HCT116 (cell line): Measurements from ENCODE around the gene ANKRD44.

ENCODE experiments used
- ATF3 ChIP-seq: IDR thresholded peaks from 2 replicates; pipeline ENCODE4 v1.6.1; 2012
- CEBPB ChIP-seq: IDR thresholded peaks from 2 replicates; pipeline ENCODE4 v1.6.1; 2012; ENCODE audit warnings: low read depth
- EGR1 ChIP-seq: IDR thresholded peaks from 2 replicates; pipeline ENCODE4 v1.6.1; 2012; ENCODE audit warnings: low read depth
- EZH2 ChIP-seq: fragments of 200-600 bp; sonication (generic); IDR thresholded peaks from 2 replicates; pipeline ENCODE4 v1.6.1; 2017; ENCODE audit warnings: antibody characterized with exemption, mixed run types
- EZH2phosphoT487 ChIP-seq: fragments of 200-600 bp; IDR thresholded peaks from 2 replicates; pipeline ENCODE4 v1.6.1; 2018; ENCODE audit warnings: antibody characterized with exemption, borderline replicate concordance
- FOSL1 ChIP-seq: IDR thresholded peaks from 2 replicates; pipeline ENCODE4 v1.6.1; 2012; ENCODE audit warnings: low read depth
- POLR2A ChIP-seq: IDR thresholded peaks from 2 replicates; pipeline ENCODE4 v1.7.0; 2011; ENCODE audit warnings: borderline replicate concordance; ENCODE audit not compliant: insufficient read depth, insufficient read length; ENCODE audit errors: extremely low read depth
- RAD21 ChIP-seq: IDR thresholded peaks from 2 replicates; pipeline ENCODE4 v1.6.1; 2012; ENCODE audit warnings: low read depth, mild to moderate bottlenecking
- TF ChIP-seq, protein P1 (sequence below), 3 experiments: fragments of 200-600 bp in 1 of 3; sonication (generic) in 1 of 3; IDR thresholded peaks in 2 of 3; conservative IDR thresholded peaks in 1 of 3; 2 replicates each; pipeline ENCODE4 v1.5.1; 2012 to 2017; ENCODE audit warnings: low read depth in 2 of 3, low read length in 2 of 3, antibody characterized with exemption in 1 of 3, borderline replicate concordance in 1 of 3, control low read depth in 1 of 3, mild to moderate bottlenecking in 1 of 3, mixed read lengths in 1 of 3, mixed run types in 1 of 3, moderate library complexity in 1 of 3; ENCODE audit not compliant: insufficient read depth in 1 of 3
- TF ChIP-seq, protein P2 (sequence below): IDR thresholded peaks from 2 replicates; pipeline ENCODE4 v1.6.1; 2012; ENCODE audit warnings: low read depth
- TF ChIP-seq, protein P3 (sequence below): IDR thresholded peaks from 2 replicates; pipeline ENCODE4 v1.6.1; 2012

- TF ChIP-seq, protein P1, sequence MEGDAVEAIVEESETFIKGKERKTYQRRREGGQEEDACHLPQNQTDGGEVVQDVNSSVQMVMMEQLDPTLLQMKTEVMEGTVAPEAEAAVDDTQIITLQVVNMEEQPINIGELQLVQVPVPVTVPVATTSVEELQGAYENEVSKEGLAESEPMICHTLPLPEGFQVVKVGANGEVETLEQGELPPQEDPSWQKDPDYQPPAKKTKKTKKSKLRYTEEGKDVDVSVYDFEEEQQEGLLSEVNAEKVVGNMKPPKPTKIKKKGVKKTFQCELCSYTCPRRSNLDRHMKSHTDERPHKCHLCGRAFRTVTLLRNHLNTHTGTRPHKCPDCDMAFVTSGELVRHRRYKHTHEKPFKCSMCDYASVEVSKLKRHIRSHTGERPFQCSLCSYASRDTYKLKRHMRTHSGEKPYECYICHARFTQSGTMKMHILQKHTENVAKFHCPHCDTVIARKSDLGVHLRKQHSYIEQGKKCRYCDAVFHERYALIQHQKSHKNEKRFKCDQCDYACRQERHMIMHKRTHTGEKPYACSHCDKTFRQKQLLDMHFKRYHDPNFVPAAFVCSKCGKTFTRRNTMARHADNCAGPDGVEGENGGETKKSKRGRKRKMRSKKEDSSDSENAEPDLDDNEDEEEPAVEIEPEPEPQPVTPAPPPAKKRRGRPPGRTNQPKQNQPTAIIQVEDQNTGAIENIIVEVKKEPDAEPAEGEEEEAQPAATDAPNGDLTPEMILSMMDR (IDR thresholded peaks at IDR 0.05 in 2 of 3, conservative IDR thresholded peaks at IDR 0.05 in 1 of 3; ENCODE audit: borderline replicate concordance in 1 of 3, insufficient read depth in 1 of 3, low read depth in 2 of 3, low read length in 2 of 3), result no peak
- no peak for TF ChIP-seq EZH2
- TF ChIP-seq, protein P2, sequence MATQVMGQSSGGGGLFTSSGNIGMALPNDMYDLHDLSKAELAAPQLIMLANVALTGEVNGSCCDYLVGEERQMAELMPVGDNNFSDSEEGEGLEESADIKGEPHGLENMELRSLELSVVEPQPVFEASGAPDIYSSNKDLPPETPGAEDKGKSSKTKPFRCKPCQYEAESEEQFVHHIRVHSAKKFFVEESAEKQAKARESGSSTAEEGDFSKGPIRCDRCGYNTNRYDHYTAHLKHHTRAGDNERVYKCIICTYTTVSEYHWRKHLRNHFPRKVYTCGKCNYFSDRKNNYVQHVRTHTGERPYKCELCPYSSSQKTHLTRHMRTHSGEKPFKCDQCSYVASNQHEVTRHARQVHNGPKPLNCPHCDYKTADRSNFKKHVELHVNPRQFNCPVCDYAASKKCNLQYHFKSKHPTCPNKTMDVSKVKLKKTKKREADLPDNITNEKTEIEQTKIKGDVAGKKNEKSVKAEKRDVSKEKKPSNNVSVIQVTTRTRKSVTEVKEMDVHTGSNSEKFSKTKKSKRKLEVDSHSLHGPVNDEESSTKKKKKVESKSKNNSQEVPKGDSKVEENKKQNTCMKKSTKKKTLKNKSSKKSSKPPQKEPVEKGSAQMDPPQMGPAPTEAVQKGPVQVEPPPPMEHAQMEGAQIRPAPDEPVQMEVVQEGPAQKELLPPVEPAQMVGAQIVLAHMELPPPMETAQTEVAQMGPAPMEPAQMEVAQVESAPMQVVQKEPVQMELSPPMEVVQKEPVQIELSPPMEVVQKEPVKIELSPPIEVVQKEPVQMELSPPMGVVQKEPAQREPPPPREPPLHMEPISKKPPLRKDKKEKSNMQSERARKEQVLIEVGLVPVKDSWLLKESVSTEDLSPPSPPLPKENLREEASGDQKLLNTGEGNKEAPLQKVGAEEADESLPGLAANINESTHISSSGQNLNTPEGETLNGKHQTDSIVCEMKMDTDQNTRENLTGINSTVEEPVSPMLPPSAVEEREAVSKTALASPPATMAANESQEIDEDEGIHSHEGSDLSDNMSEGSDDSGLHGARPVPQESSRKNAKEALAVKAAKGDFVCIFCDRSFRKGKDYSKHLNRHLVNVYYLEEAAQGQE, result no peak
- no peak for TF ChIP-seq EZH2phosphoT487
- no peak for TF ChIP-seq CEBPB
- TF ChIP-seq POLR2A, result no peak
- no peak for TF ChIP-seq EGR1
- no peak for TF ChIP-seq RAD21
- TF ChIP-seq ATF3, result no peak
- TF ChIP-seq, protein P3, sequence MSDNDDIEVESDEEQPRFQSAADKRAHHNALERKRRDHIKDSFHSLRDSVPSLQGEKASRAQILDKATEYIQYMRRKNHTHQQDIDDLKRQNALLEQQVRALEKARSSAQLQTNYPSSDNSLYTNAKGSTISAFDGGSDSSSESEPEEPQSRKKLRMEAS, result no peak
- no peak for TF ChIP-seq FOSL1
These were observed 35.6 kb downstream of the ANKRD44 start for GRCh38 chr2:197274937-197275336.
